IgD-negative memory B cell (primary cell): Measurements from ENCODE around the gene DMAC2. TPM values are rescaled to one million over a fixed set of nuclear protein-coding genes. Genes with fewer than 3 reads are reported as not detected.

Source experiments
- polyA plus RNA-seq: library from polyadenylated mRNA; unstranded; fragments of 300-500 nt; fragmentation: Illumina TruSeq; gene quantifications from one replicate; pipeline ENCODE4 v1.2.3, GENCODE V29; 2021

Gene DMAC2
- polyA plus RNA-seq, 1 donor from 2014 or later, result 47.0 TPM

Other genes starting within 250 kb of the DMAC2 start
- not detected for gene CYP2S1, start 246.7 kb downstream of the DMAC2 start, polyA plus RNA-seq
- 0.06 TPM for gene AXL, start 220.7 kb downstream of the DMAC2 start, polyA plus RNA-seq
- gene HNRNPUL1, start 175.5 kb downstream of the DMAC2 start, polyA plus RNA-seq, result 80.9 TPM
- 34.5 TPM for gene CCDC97, start 129.7 kb downstream of the DMAC2 start, polyA plus RNA-seq
- 49.3 TPM for gene TGFB1, start 86.0 kb downstream of the DMAC2 start, polyA plus RNA-seq
- gene B9D2, start 75.8 kb downstream of the DMAC2 start, polyA plus RNA-seq, result 10.5 TPM
- 1.8 TPM for gene TMEM91, start 63.4 kb downstream of the DMAC2 start, polyA plus RNA-seq
- 75.1 TPM for gene EXOSC5, start 42.6 kb downstream of the DMAC2 start, polyA plus RNA-seq
- 63.4 TPM for gene BCKDHA, start 42.1 kb downstream of the DMAC2 start, polyA plus RNA-seq
- 0.59 TPM for gene B3GNT8, start 12.5 kb downstream of the DMAC2 start, polyA plus RNA-seq
- gene ERICH4, start 3.2 kb upstream of the DMAC2 start, polyA plus RNA-seq, result not detected
- 30.8 TPM for gene CEACAM21, start 136.3 kb upstream of the DMAC2 start, polyA plus RNA-seq
- gene CEACAM4, start 187.2 kb upstream of the DMAC2 start, polyA plus RNA-seq, result not detected
- gene CEACAM7, start 248.4 kb upstream of the DMAC2 start, polyA plus RNA-seq, result not detected